Cardiac muscle cell (in vitro differentiated cells and primary cell): ENCODE measurements around the gene CYGB. TPM values are rescaled to one million over a fixed set of nuclear protein-coding genes. Genes with fewer than 3 reads are reported as not detected.

ENCODE experiments used
- DNase-seq, 2 donors: peaks; one replicate each; pipeline versions ENCODE4 v3.0.0 to v3.0.0-alpha.2; 2010 to 2017; ENCODE audit warnings: low read depth in 1 of 2, low spot score in 1 of 2
- H3K27ac ChIP-seq: fragments of 200-600 bp; sonication (generic); 2 replicates; pipeline ENCODE4 v1.5.1; 2016
- H3K27me3 ChIP-seq: fragments of 200-600 bp; sonication (generic); 2 replicates; pipeline ENCODE4 v1.6.0; 2016; ENCODE audit warnings: control low read depth
- H3K36me3 ChIP-seq: fragments of 200-600 bp; sonication (generic); 2 replicates; pipeline ENCODE4 v1.5.1; 2016; ENCODE audit warnings: control low read depth
- H3K4me1 ChIP-seq: fragments of 200-600 bp; sonication (generic); 2 replicates; pipeline ENCODE4 v1.8.1; 2017; ENCODE audit warnings: low read depth, mild to moderate bottlenecking, mixed run types
- H3K4me3 ChIP-seq: fragments of 200-600 bp; sonication (generic); 2 replicates; pipeline ENCODE4 v1.5.1; 2016; ENCODE audit warnings: mild to moderate bottlenecking
- H3K9me3 ChIP-seq: fragments of 200-600 bp; sonication (generic); 2 replicates; pipeline ENCODE4 v1.5.1; 2017; ENCODE audit warnings: low read depth, mild to moderate bottlenecking, control low read depth
- polyA plus RNA-seq: library from polyadenylated mRNA; unstranded; fragments of >200 nt; fragmentation: Nextera tagmentation; extraction: Ambion mirVana; gene quantifications from 2 replicates; pipeline ENCODE4 v1.2.1, GENCODE V29; 2016
- total RNA-seq: library from RNA; depleted of rRNA; stranded (reverse); fragments of >200 nt; gene quantifications from 2 replicates; pipeline ENCODE4 v1.2.3, GENCODE V29; 2016
- TF ChIP-seq, protein P1 (sequence below): IDR thresholded peaks from 2 replicates; pipeline ENCODE4 v1.5.1; 2012; ENCODE audit warnings: low read depth, mild to moderate bottlenecking, low read length

Gene CYGB
- total and polyA plus RNA-seq, 2 experiments from 2014 or later = 7.4 to 11.9 TPM

- Histone ChIP-seq H3K9me3 (no peaks in the 10 kb centered on the region), H3K27me3 (peaks cover 5% of the 10 kb centered on the region), H3K4me1 (no peaks in the 10 kb centered on the region), H3K4me3 (no peak overlapping the region), H3K27ac (no peak overlapping the region), H3K36me3 (no peaks in the 10 kb centered on the region)
- TF ChIP-seq, protein P1, sequence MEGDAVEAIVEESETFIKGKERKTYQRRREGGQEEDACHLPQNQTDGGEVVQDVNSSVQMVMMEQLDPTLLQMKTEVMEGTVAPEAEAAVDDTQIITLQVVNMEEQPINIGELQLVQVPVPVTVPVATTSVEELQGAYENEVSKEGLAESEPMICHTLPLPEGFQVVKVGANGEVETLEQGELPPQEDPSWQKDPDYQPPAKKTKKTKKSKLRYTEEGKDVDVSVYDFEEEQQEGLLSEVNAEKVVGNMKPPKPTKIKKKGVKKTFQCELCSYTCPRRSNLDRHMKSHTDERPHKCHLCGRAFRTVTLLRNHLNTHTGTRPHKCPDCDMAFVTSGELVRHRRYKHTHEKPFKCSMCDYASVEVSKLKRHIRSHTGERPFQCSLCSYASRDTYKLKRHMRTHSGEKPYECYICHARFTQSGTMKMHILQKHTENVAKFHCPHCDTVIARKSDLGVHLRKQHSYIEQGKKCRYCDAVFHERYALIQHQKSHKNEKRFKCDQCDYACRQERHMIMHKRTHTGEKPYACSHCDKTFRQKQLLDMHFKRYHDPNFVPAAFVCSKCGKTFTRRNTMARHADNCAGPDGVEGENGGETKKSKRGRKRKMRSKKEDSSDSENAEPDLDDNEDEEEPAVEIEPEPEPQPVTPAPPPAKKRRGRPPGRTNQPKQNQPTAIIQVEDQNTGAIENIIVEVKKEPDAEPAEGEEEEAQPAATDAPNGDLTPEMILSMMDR = no peak
- DNase-seq = no peak
These were observed 40.4 kb upstream of the CYGB start for GRCh38 chr17:76577876-76578275.

- Histone ChIP-seq H3K9me3 (no peaks in the 10 kb centered on the region), H3K27ac (no peak overlapping the region)
- TF ChIP-seq, protein P1 = no peak
These were observed 38.7 kb upstream of the CYGB start for GRCh38 chr17:76576189-76576588.

DNA sequence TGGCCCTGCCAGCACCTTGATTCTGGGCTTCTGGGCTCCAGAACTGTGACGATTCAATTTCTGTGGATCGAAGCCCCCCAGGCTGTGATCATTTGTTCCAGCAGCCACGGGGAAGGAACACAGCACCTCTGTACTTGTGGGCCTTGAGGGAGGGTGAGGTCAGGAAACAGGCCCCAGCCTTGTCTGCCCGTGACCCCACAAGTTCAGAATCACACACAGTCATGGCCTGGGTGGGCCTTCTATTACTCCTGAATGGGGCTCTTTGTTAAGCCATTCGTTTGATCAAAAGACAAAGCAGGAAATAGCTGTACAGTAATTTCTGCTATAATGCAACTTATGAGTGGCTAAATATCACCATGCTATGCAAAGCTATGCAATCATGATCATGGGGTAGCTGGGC lies 38.1 kb upstream of the CYGB start:
- no peaks in the 10 kb centered on the region for H3K27me3 ChIP-seq
- H3K27ac ChIP-seq = no peak overlapping the region
- DNase-seq = no peak
- TF ChIP-seq, protein P1 = no peak
- H3K9me3 ChIP-seq = no peaks in the 10 kb centered on the region
- H3K4me1 ChIP-seq = no peaks in the 10 kb centered on the region
- H3K4me3 ChIP-seq = no peak overlapping the region
- H3K36me3 ChIP-seq = no peaks in the 10 kb centered on the region

More at GRCh38 chr17:76576189-76576588, 38.7 kb upstream of the CYGB start:
- H3K4me3 ChIP-seq = no peak overlapping the region
- H3K27me3 ChIP-seq = no peaks in the 10 kb centered on the region
- no peaks in the 10 kb centered on the region for H3K4me1 ChIP-seq
- DNase-seq = no peak
- no peaks in the 10 kb centered on the region for H3K36me3 ChIP-seq

DNA sequence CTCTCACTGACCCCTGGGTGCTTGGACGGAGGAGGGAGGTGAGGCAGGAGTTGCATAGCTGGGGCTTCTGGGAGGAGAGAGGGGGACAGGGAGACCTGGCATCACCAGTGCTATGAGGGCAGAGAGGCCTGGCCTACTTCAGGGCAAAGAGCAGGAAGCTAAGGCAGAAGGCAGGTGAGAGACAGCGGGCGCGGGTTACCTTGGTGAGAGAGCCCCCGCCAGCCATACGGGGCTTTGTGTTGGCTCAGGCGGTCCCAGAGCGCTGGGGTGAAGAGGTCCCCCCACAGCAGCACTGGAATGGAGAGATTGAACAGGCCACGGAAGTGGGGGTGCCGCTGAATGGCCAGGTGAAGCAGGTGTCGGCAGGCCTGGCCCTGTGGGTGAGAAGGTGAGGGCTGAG lies 36.7 kb upstream of the CYGB start:
- TF ChIP-seq, protein P1 = no peak
- H3K36me3 ChIP-seq = no peaks in the 10 kb centered on the region
- no peak overlapping the region for H3K4me3 ChIP-seq
- H3K27ac ChIP-seq = no peak overlapping the region
- H3K27me3 ChIP-seq = no peaks in the 10 kb centered on the region
- no peak for DNase-seq
- H3K4me1 ChIP-seq = no peaks in the 10 kb centered on the region
- H3K9me3 ChIP-seq = no peaks in the 10 kb centered on the region

DNA sequence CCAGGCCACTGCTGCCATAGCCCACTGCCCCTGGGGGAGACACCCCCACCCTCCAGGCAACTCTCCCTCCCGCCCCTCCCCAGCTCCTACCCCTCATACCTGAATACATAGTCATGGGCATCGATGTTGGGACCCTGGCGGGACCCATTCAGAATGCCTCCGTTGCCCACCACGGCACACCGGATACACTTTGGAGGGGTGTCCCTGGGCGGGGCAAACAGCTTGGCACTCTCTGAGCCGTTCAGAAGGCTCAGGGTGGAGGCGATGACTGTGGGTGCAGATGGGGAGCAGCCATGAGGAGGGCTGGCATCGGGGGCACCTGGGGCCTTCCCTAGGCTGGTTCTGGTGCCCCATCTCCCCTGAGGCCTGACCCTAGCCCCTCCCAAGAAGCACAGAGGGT lies 35.6 kb upstream of the CYGB start:
- no peaks in the 10 kb centered on the region for H3K36me3 ChIP-seq
- DNase-seq = no peak
- no peaks in the 10 kb centered on the region for H3K27me3 ChIP-seq
- H3K27ac ChIP-seq = no peak overlapping the region
- TF ChIP-seq, protein P1 = no peak
- H3K4me3 ChIP-seq = no peak overlapping the region
- H3K4me1 ChIP-seq = no peaks in the 10 kb centered on the region
- H3K9me3 ChIP-seq = no peaks in the 10 kb centered on the region
